Measurements from ENCODE around the gene CXCL6. TPM values are rescaled to one million over a fixed set of nuclear protein-coding genes. Genes with fewer than 3 reads are reported as not detected.

Gene CXCL6
- total RNA-seq, 1 experiment from 2014 or later: not detected

DNA sequence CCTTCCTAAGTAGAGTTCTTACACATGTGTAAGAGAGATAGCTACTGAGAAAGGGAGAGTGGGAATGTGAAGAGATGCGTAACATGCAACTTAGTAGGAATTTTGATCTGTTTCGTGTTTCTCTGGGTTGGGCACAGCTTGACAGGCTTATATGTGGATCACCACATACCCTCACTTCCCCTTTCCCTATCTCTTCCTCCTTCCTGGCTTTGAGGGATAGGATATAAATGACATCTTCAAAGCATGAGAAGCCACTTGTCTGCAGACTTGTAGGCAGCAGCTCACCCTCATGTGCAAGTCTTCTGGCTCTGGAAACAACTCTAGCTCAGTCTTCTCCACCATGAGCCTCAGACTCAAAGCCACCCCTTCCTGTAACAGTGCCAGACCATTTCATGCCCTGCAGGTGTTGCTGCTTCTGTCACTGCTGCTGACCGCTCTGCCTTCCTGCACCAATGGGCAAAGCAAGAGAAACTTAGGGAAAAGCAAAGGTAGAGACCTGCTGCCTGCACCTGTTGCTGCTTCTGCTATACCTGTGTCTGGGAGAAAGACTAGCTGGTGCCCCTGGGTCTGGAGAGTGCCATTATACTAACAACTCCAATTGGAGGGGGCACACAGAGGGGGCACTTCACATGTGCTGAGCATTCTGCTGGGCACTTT, 11.2 kb downstream of the CXCL6 start:
- intact Hi-C loops (cut with micrococcal nuclease): no loop called here
- no peaks in the 10 kb centered on the region for H3K36me3 ChIP-seq (ENCODE audit: control insufficient read depth in 1 of 2, insufficient read depth in 2 of 2, low read length in 2 of 2)
- no peaks in the 10 kb centered on the region for H3K27me3 ChIP-seq (ENCODE audit: insufficient read depth, low read length)
- H3K9ac ChIP-seq (ENCODE audit: low read length): no peak overlapping the region
- DNase-seq (ENCODE audit: low read depth, low spot score) (no peak), ATAC-seq (no peak)
- no peaks in the 10 kb centered on the region for H4K20me1 ChIP-seq (ENCODE audit: insufficient read depth)
- TF ChIP-seq TCF7L2 (IDR thresholded peaks at IDR 0.05; ENCODE audit: borderline replicate concordance, extremely low read depth, insufficient read depth, insufficient read length) (no peak), EGR1 (IDR thresholded peaks at IDR 0.05; ENCODE audit: low read depth) (no peak), FOSL1 (IDR thresholded peaks at IDR 0.05; ENCODE audit: low read depth) (no peak), CEBPB (IDR thresholded peaks at IDR 0.05; ENCODE audit: low read depth) (no peak), SRF (IDR thresholded peaks at IDR 0.05; ENCODE audit: low read depth) (no peak), EZH2 (IDR thresholded peaks at IDR 0.05) (no peak), ZFX (IDR thresholded peaks at IDR 0.05) (no peak), POLR2AphosphoS5 (IDR thresholded peaks at IDR 0.05; ENCODE audit: low read depth, low read length) (no peak), SP1 (IDR thresholded peaks at IDR 0.05; ENCODE audit: low read depth) (no peak), ELF1 (IDR thresholded peaks at IDR 0.05; ENCODE audit: borderline replicate concordance, low read depth) (no peak), YY1 (IDR thresholded peaks at IDR 0.05; ENCODE audit: extremely low read depth, insufficient replicate concordance, low read depth, low read length) (no peak), ZNF274 (IDR thresholded peaks at IDR 0.05; ENCODE audit: low read depth, low read length) (no peak)
- TF ChIP-seq, protein P1, sequence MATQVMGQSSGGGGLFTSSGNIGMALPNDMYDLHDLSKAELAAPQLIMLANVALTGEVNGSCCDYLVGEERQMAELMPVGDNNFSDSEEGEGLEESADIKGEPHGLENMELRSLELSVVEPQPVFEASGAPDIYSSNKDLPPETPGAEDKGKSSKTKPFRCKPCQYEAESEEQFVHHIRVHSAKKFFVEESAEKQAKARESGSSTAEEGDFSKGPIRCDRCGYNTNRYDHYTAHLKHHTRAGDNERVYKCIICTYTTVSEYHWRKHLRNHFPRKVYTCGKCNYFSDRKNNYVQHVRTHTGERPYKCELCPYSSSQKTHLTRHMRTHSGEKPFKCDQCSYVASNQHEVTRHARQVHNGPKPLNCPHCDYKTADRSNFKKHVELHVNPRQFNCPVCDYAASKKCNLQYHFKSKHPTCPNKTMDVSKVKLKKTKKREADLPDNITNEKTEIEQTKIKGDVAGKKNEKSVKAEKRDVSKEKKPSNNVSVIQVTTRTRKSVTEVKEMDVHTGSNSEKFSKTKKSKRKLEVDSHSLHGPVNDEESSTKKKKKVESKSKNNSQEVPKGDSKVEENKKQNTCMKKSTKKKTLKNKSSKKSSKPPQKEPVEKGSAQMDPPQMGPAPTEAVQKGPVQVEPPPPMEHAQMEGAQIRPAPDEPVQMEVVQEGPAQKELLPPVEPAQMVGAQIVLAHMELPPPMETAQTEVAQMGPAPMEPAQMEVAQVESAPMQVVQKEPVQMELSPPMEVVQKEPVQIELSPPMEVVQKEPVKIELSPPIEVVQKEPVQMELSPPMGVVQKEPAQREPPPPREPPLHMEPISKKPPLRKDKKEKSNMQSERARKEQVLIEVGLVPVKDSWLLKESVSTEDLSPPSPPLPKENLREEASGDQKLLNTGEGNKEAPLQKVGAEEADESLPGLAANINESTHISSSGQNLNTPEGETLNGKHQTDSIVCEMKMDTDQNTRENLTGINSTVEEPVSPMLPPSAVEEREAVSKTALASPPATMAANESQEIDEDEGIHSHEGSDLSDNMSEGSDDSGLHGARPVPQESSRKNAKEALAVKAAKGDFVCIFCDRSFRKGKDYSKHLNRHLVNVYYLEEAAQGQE (IDR thresholded peaks at IDR 0.05; ENCODE audit: low read depth): no peak
- TF ChIP-seq, protein P2, sequence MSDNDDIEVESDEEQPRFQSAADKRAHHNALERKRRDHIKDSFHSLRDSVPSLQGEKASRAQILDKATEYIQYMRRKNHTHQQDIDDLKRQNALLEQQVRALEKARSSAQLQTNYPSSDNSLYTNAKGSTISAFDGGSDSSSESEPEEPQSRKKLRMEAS (IDR thresholded peaks at IDR 0.05): no peak
- ChIA-PET RAD21 (ENCODE audit: low non-redundant PET in 1 of 2, low total read pairs in 2 of 2, uncharacterized antibody in 2 of 2, unreplicated experiment in 2 of 2) (no interaction called here), CTCF (no interaction called here), POLR2A (no interaction called here)
- no TSS peak for BruUV-seq (replicated peaks)
- no peak overlapping the region for H3K4me2 ChIP-seq (ENCODE audit: low read length)
- H3K79me2 ChIP-seq (ENCODE audit: insufficient read depth, low read length): no peaks in the 10 kb centered on the region
- H2AFZ ChIP-seq (ENCODE audit: low read depth, low read length, poor library complexity, severe bottlenecking): no peak overlapping the region
- H3K27ac ChIP-seq (ENCODE audit: low read depth, low read length): no peak overlapping the region
- H3K9me3 ChIP-seq (ENCODE audit: control insufficient read depth in 1 of 2, insufficient read depth in 1 of 2, low read depth in 1 of 2, low read length in 2 of 2): no peaks in the 10 kb centered on the region
- no peaks in the 10 kb centered on the region for H3K9me2 ChIP-seq (ENCODE audit: insufficient read depth)
- H3K4me1 ChIP-seq (ENCODE audit: control insufficient read depth in 1 of 2, insufficient read depth in 2 of 2, low read length in 2 of 2): no peaks in the 10 kb centered on the region; a peak in 1 of 4 replicates
- H3K4me3 ChIP-seq (replicated peaks in 1 of 2; ENCODE audit: low read depth in 1 of 2, low read length in 2 of 2): no peak overlapping the region

Data from HCT116 (cell line).